ENCODE measurements around the gene GPX7. TPM values are rescaled to one million over a fixed set of nuclear protein-coding genes. Genes with fewer than 3 reads are reported as not detected.

GPX7 gene
- total RNA-seq, 2 experiments from 2014 or later, result 29.4 to 31.1 TPM

DNA sequence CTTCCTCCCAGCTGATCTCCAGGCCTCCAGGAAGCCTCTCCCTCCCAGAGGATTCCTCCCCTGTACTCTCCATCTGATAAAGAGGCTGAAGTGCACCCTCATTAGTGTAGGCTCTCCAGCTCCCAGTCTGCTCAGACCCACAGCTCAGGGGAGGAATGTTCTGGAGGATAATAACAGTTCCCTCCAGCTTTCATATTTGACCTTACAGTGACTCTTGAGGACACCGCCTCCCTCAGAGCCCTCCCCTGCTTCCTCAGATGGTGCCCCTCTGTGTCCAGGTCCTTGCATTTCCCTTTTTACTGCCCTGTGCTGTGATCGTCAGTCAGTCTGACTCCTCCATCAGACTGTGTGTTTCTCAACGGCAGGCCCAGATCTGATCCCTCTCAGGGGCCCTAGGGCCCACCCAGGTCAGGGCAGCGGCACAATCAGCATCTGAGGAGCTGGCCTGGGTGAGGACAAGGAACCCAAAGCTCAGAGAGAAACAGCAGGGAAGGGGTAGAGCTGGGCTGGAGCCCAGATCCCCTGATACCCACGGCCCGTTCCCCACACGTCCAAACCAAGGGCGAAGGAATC lies 29.7 kb downstream of the GPX7 start:
- Mint-ChIP-seq H3K9me3 (no peaks in the 10 kb centered on the region), H3K36me3 (peaks cover 11% of the 10 kb centered on the region)

DNA sequence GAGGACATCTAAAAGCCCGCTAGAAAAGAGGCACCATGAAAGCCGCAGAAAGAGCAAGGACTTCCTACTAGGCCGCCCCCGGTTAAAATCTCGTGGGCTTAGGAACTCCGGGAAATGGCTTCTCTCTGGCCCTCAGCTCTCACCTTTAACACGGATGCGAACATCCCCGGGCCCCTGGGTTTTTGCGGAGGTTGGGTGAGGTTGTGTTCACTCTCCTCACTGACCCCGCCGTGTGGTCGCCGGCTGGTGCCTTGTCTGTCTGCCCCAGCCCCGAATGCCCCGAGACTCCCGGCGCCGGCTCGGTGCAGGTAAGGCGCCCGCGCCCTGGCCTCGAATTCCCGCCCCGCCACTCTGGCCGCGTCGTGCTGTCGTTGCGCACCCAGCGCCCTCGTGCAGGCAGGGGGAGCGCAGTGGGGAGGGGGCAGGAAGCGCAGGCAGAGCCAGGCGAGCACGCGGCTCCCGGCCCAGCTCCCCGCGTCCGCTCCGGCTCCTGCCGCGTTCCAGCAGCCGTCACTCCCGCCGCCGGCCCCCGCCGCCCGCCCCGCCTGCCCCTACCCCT lies 30.6 kb downstream of the GPX7 start, which contains the start of gene SHISAL2A:
Gene SHISAL2A (plus strand): TSS at position 437 of the 559 bp plus-strand sequence. CDS start 326 bp downstream, outside the sequence.
- H3K27ac Mint-ChIP-seq, result peak within 1 kb of the TSS; percentile 94
- peaks cover 59% of the 10 kb centered on the region for H3K4me1 Mint-ChIP-seq
- no peaks in the 10 kb centered on the region for H3K27me3 Mint-ChIP-seq
- no peaks in the 10 kb centered on the region for H3K9me3 Mint-ChIP-seq
- H3K4me3 Mint-ChIP-seq, result peak within 1 kb of the TSS; percentile 88
- DNase-seq, result peak; percentile 70
- peaks cover 14% of the 10 kb centered on the region for H3K36me3 Mint-ChIP-seq

More for the DNA sequence above, 29.7 kb downstream of the GPX7 start:
- peak; percentile 10 for DNase-seq
- H3K27ac Mint-ChIP-seq, result peak overlapping the region; percentile 93
- no peaks in the 10 kb centered on the region for H3K27me3 Mint-ChIP-seq
- H3K4me1 Mint-ChIP-seq, result peaks cover 50% of the 10 kb centered on the region
- H3K4me3 Mint-ChIP-seq, result peak overlapping the region; percentile 86

DNA sequence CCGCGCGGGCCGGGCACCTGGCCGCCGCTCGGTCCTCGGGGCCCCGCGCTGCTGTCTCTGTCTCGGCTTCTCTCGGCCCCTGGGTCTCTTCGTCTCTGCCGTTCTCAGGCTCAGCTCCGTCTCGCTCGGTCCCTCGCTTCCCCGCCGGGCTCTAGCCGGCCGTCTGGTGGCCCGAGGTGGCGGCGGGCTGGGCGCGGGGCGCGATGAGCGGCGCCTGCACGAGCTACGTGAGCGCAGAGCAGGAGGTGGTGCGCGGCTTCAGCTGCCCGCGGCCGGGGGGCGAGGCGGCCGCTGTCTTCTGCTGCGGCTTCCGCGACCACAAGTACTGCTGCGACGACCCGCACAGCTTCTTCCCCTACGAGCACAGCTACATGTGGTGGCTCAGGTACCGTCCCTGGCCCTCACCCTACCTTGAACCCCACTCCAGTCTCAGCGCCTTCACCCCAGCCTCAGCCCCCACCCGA lies 31.2 kb downstream of the GPX7 start:
- H3K9me3 Mint-ChIP-seq, result no peaks in the 10 kb centered on the region
- H3K27me3 Mint-ChIP-seq, result no peaks in the 10 kb centered on the region
- H3K36me3 Mint-ChIP-seq, result peaks cover 16% of the 10 kb centered on the region
- peak overlapping the region; percentile 88 for H3K4me3 Mint-ChIP-seq
- DNase-seq, result peak; percentile 49
- H3K4me1 Mint-ChIP-seq, result peaks cover 65% of the 10 kb centered on the region
- H3K27ac Mint-ChIP-seq, result peak overlapping the region; percentile 94

DNA sequence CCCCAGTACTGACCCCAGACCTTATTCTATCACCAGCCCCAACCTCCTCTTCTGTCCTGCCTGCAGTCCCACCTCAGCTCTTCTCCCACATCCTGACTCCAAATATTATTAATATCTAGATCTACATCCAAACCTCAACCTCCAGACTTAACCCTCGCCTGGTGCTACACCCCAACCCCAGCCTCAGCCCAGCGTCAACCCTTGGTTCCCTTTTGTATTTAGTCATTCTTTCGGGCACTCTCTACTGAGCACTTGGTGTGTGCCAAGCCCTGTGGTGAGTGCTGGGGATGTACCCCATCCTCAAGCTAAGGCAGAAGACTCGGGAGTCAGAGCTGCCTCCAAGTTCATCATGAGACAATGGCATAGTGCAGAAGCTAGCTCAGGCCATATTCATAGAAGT lies 31.9 kb downstream of the GPX7 start:
- H3K4me1 Mint-ChIP-seq, result peaks cover 66% of the 10 kb centered on the region
- H3K36me3 Mint-ChIP-seq, result peaks cover 18% of the 10 kb centered on the region
- H3K27ac Mint-ChIP-seq, result peak overlapping the region; percentile 94
- H3K4me3 Mint-ChIP-seq, result peak overlapping the region; percentile 88
- no peaks in the 10 kb centered on the region for H3K27me3 Mint-ChIP-seq
- H3K9me3 Mint-ChIP-seq, result no peaks in the 10 kb centered on the region
- peak; percentile 36 for DNase-seq

DNA sequence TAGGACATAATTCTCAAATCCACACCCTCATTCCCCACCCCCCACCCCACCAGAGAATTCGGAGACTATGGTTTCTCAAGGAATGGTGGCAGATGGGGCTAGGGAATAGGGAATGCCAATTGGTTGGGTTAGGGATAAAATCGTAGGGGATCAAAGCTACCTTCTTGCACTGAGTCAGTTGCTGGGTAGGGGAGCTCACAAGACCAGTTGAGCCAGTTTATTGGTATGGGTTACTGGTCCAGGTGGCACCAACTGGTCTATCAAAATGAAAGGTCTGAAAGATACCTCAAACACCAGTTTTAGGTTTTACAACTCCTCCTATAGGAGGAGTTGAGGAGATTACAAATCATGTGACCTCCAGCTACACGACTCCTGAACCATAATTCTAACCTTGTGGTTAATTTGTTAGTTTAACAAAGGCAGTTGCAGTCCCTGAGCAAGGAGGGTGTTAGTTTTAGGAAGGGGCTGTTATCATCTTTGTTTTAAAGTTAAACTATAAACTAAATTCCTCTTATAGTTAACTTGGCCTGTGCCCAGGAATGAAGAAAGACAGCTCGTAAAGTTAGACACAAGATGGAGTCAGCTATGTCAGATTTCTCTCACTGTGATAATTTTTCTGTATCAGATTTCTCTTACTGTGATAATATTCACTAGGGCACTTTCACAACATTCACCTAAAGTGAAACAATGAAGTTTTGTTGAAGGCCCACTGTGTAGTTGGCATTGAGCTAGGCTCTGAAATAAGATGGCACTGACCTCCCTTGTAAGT lies 33.3 kb downstream of the GPX7 start:
- peaks cover 24% of the 10 kb centered on the region for H3K36me3 Mint-ChIP-seq
- no peak for DNase-seq
- H3K9me3 Mint-ChIP-seq, result no peaks in the 10 kb centered on the region
- H3K27ac Mint-ChIP-seq, result peak overlapping the region; percentile 89
- H3K4me3 Mint-ChIP-seq, result peak overlapping the region; percentile 44
- no peaks in the 10 kb centered on the region for H3K27me3 Mint-ChIP-seq
- peaks cover 71% of the 10 kb centered on the region for H3K4me1 Mint-ChIP-seq

DNA sequence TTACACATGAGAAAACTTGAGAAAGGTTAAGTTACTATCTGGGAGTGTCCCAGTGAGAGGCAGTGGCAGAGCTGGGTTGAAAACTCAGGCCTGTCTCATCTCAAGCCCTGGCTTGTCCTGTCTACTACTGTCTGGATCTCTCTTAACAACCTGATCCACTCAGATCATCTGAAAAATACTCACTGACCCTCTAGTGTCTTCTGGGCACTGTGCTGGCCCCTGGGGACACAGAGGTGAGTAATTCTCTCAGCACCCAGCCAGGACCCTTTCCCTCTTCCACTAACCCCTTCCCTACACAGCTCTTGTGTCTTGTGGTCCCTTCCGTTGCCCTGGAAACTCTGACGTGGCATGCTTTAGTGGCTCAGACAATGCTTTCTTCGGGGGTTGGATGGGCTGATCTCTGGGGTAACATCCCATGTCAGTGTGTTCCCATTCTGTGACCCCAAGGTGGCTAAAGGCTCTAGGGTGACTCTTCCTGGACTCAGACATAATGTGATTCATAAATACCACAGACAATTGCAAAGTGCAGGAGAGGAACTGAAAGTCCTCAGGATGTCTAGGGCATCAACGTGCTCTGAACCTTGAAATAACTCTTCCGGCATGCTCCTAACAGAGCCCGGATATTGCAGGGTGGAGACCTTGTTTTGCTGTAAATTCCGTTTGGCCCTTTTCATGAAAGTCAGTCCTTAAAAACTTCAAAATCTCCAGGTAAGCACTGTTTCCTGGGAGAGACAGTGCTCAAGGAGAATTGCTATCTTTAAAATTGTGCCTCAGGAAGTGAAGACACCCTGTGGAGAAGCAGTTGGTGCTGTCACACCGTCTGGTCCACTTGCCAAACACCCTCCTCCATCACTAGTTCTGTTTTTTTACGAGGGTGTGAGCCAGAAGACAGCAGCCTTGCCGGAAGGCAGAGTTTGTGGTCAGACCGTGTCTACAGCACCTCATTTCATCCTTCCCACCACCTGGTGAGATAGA lies 34.8 kb downstream of the GPX7 start:
- DNase-seq, result peak; percentile 75
- Mint-ChIP-seq H3K27me3 (no peaks in the 10 kb centered on the region), H3K9me3 (no peaks in the 10 kb centered on the region), H3K4me1 (peaks cover 74% of the 10 kb centered on the region), H3K27ac (peak overlapping the region; percentile 99), H3K36me3 (peaks cover 30% of the 10 kb centered on the region), H3K4me3 (peak overlapping the region; percentile 72)

DNA sequence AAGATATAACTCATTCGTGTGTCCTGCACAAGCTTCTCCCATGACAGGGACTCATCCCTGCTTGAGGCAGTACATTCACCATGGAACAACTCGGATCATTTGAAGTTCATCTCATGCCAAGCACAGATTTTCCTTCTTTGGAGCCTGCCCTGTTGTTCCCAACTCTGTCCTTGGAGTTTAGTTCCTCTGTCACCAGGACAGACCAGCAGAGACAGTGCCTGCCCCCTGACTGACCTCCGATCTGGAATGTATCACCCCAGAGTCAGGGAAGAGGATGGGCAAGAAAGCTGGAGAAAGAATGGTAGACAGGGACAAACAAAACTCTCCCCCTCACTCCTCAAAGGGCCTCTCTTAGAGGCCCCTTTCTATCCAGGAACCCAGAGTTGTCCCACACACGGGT lies 35.8 kb downstream of the GPX7 start:
- no peak for DNase-seq
- H3K4me1 Mint-ChIP-seq, result peaks cover 69% of the 10 kb centered on the region
- no peaks in the 10 kb centered on the region for H3K9me3 Mint-ChIP-seq
- H3K4me3 Mint-ChIP-seq, result peak overlapping the region; percentile 72
- peaks cover 34% of the 10 kb centered on the region for H3K36me3 Mint-ChIP-seq
- peak overlapping the region; percentile 99 for H3K27ac Mint-ChIP-seq
- no peaks in the 10 kb centered on the region for H3K27me3 Mint-ChIP-seq

DNA sequence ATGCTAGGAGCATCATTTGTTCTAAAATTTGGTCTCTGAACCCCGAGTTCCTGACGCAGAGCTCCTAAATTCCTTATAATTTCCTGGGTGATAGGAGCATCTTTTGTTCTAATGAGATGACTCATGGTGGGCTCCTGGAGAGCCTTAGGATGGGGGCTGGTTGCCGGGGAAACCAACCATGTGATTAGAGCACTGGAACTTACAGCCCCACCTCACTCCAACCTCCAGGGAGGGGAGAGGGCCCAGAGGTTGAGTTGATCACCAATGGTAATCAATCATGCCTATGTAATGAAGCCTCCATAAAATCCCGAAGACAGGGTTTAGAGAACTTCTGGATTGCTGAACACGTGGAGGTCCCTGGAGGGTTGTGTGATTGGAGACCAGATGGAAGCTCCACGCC lies 38.5 kb downstream of the GPX7 start:
- Mint-ChIP-seq H3K27ac (no peak overlapping the region), H3K9me3 (no peaks in the 10 kb centered on the region), H3K36me3 (peaks cover 31% of the 10 kb centered on the region), H3K27me3 (no peaks in the 10 kb centered on the region), H3K4me3 (no peak overlapping the region), H3K4me1 (peaks cover 47% of the 10 kb centered on the region)
- no peak for DNase-seq

DNA sequence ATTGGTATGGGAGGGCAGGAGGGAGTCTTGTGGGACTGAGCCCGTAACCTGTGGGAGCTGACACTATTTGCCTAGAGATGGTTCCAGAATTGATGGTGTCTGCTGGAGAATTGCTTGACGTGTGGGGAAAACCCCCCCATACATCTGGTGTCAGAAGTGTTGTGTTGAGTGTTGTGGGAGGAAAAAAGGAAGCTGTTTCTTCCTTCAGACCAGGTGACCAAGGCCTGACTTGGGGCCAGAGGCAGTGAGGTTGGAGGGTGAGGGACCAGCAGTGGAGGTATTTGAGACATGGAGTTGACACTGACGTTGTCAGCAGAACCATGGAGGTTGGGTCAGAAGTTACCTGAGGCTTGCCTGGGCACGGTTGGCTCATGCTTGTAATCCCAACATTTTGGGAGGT lies 39.1 kb downstream of the GPX7 start:
- H3K4me1 Mint-ChIP-seq, result peaks cover 44% of the 10 kb centered on the region
- no peaks in the 10 kb centered on the region for H3K9me3 Mint-ChIP-seq
- no peak for DNase-seq
- no peaks in the 10 kb centered on the region for H3K27me3 Mint-ChIP-seq
- peaks cover 31% of the 10 kb centered on the region for H3K36me3 Mint-ChIP-seq
- H3K27ac Mint-ChIP-seq, result peak overlapping the region; percentile 76
- H3K4me3 Mint-ChIP-seq, result no peak overlapping the region

DNA sequence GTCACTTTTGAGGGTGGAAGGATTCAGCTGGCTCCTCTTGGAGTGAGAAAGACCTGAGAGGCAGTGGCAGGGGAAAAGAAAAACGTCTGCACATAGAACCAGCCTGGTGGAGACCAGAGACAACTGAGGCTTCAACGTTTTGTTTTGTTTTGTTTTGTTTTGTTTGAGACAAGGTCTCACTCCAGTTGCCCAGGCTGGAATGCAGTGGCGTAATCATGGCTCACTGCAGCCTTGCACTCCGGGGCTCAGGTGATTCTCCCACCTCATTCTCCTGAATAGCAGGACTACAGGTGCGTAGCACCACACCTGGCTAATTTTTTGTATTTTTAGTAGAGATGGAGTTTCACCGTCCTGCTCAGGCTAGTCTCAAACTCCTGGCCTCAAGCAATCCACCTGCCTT lies 43.1 kb downstream of the GPX7 start:
- no peaks in the 10 kb centered on the region for H3K27me3 Mint-ChIP-seq
- H3K4me3 Mint-ChIP-seq, result no peak overlapping the region
- H3K36me3 Mint-ChIP-seq, result peaks cover 21% of the 10 kb centered on the region
- no peak overlapping the region for H3K27ac Mint-ChIP-seq
- no peak for DNase-seq
- H3K4me1 Mint-ChIP-seq, result peaks cover 15% of the 10 kb centered on the region
- H3K9me3 Mint-ChIP-seq, result no peaks in the 10 kb centered on the region

DNA sequence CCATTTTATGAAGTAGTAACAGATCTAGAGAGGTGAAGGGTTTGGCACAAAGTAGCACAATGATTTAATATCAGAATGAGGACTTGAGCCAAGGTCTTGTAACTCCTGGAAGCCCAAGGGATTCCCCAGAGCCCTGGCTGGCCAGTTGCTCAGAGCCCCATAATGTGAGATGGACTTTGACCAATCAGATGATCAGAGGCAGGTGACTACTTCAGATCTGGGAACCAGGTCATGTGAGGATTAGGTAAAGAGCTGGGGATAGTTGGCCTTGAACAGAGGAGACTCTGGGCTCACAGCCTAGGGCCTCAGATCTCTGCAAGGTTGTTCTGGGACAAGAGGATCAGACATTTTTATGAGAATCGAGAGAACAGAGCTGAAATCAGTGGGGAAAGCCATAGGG lies 49.7 kb downstream of the GPX7 start:
- Mint-ChIP-seq H3K9me3 (no peaks in the 10 kb centered on the region), H3K4me3 (no peak overlapping the region), H3K27ac (no peak overlapping the region), H3K36me3 (peaks cover 23% of the 10 kb centered on the region), H3K27me3 (no peaks in the 10 kb centered on the region), H3K4me1 (peaks cover 13% of the 10 kb centered on the region)
- no peak for DNase-seq

DNA sequence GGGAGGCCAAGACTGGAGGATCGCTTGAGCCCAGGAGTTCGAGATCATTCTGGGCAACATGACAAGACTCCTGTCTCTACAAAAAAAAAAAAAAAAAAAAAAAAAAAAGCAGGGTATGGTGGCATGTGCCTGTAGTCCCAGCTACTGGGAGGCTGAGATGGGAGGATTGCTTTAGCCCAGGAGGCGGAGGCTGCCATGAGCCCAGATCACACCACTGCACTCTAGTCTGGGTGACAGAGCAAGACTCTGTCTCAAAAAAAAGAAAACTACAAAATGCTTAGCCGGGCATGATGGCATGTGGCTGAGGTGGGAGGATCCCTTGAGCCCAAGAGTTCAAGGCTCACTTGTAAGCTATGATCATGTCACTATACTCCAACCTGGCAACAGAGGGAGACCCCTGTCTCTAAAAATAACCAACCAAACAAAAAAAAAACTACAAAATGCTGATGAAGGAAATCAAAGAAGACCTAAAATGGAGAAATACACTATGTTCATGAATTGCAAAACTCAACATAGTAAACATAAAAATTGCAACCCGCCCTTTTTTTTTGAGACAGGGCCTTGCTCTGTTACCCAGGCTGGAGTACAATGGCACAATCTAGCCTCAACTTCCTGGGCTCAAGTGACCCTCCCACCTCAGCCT lies 51.2 kb downstream of the GPX7 start:
- Mint-ChIP-seq H3K4me1 (peaks cover 14% of the 10 kb centered on the region), H3K36me3 (peaks cover 29% of the 10 kb centered on the region), H3K27me3 (no peaks in the 10 kb centered on the region), H3K4me3 (no peak overlapping the region), H3K9me3 (no peaks in the 10 kb centered on the region), H3K27ac (no peak overlapping the region)
- no peak for DNase-seq

DNA sequence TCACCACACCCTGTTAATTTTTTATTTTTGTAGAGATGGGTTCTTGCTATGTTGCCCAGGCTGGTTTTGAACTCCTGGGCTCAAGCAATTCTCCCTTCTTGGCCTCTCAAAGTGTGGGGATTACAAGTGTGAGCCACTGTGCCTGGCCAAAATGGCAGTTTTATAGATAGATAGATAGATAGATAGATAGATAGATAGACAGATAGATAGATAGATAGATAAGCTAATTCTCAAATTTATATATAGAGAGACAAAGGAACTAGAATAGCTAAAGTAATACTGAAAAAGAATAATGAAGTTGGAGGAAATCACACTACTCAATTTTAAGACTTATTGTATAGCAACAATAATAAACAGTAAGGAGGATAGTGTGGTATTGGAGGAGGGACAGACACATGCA lies 51.9 kb downstream of the GPX7 start:
- H3K27ac Mint-ChIP-seq, result no peak overlapping the region
- peaks cover 21% of the 10 kb centered on the region for H3K4me1 Mint-ChIP-seq
- no peaks in the 10 kb centered on the region for H3K27me3 Mint-ChIP-seq
- no peak overlapping the region for H3K4me3 Mint-ChIP-seq
- peaks cover 30% of the 10 kb centered on the region for H3K36me3 Mint-ChIP-seq
- no peak for DNase-seq
- H3K9me3 Mint-ChIP-seq, result no peaks in the 10 kb centered on the region

DNA sequence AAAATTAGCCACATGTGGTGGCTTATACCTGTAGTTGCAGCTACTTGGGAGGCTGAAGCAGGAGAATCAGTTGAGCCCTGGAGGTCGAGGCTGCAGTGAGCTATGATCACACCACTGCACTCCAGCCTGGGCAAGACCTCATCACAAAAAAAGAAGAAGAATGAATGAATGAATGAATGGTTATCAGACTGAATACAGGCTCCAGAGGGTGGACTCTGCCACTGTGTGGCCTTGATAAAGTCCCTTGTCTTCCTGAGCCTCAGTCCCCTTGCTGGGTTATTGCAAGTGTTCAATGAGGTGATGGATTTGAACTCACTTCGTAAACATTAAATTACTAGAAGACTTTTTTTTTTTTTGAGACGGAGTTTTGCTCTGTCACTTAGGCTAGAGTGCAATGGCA lies 55.5 kb downstream of the GPX7 start:
- DNase-seq, result no peak
- Mint-ChIP-seq H3K4me1 (peaks cover 31% of the 10 kb centered on the region), H3K4me3 (no peak overlapping the region), H3K9me3 (no peaks in the 10 kb centered on the region), H3K27ac (no peak overlapping the region), H3K27me3 (no peaks in the 10 kb centered on the region), H3K36me3 (peaks cover 30% of the 10 kb centered on the region)

Data from activated naive CD8-positive, alpha-beta T cell treated with anti-CD3 and anti-CD28 coated beads for 36 hours (primary cell).